Measurements from ENCODE around the gene NR2F1-AS1.

- TF ChIP-seq, protein P1, sequence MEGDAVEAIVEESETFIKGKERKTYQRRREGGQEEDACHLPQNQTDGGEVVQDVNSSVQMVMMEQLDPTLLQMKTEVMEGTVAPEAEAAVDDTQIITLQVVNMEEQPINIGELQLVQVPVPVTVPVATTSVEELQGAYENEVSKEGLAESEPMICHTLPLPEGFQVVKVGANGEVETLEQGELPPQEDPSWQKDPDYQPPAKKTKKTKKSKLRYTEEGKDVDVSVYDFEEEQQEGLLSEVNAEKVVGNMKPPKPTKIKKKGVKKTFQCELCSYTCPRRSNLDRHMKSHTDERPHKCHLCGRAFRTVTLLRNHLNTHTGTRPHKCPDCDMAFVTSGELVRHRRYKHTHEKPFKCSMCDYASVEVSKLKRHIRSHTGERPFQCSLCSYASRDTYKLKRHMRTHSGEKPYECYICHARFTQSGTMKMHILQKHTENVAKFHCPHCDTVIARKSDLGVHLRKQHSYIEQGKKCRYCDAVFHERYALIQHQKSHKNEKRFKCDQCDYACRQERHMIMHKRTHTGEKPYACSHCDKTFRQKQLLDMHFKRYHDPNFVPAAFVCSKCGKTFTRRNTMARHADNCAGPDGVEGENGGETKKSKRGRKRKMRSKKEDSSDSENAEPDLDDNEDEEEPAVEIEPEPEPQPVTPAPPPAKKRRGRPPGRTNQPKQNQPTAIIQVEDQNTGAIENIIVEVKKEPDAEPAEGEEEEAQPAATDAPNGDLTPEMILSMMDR (IDR thresholded peaks at IDR 0.05) = no peak
- TF ChIP-seq POLR2A (IDR thresholded peaks at IDR 0.05) = no peak
Observed at GRCh38 chr5:93599399-93600120, 18.5 kb upstream of the NR2F1-AS1 start.
